ENCODE results near the gene DISC1. TPM values are rescaled to one million over a fixed set of nuclear protein-coding genes. Genes with fewer than 3 reads are reported as not detected.

DISC1 gene
- total and polyA plus RNA-seq, 7 donors: 1.2 to 14.1 (median 5.8) TPM

GRCh38 chr1:231691618-231692259, 65.1 kb downstream of the DISC1 start:
- intact Hi-C loops (cut with DNase I): no loop called here
- H3K27me3 ChIP-seq: no peaks in the 10 kb centered on the region
- no peak overlapping the region for H3K4me3 ChIP-seq
- peaks cover 0 to 19% (median 7%) of the 10 kb centered on the region in 4 donors for H3K4me1 ChIP-seq
- DNase-seq: no peak
- no peaks in the 10 kb centered on the region for H3K36me3 ChIP-seq
- no peak overlapping the region for H3K27ac ChIP-seq
- H3K9me3 ChIP-seq: no peaks in the 10 kb centered on the region
- 83 to 93% methylated on average over 17 of the region's 17 CpGs for WGBS, 2 donors
- no peak for TF ChIP-seq POLR2AphosphoS5 (IDR thresholded peaks at IDR 0.05)
- no peak for TF ChIP-seq EP300 (IDR thresholded peaks at IDR 0.05)
- peak in 2 of 4 experiments; percentile 19 to 34 for TF ChIP-seq CTCF (IDR thresholded peaks at IDR 0.05)

GRCh38 chr1:231693361-231694074, 66.9 kb downstream of the DISC1 start:
- intact Hi-C loops (cut with DNase I): no loop called here
- no peak for TF ChIP-seq POLR2A (IDR thresholded peaks at IDR 0.05)
- no peak for TF ChIP-seq POLR2AphosphoS5 (IDR thresholded peaks at IDR 0.05)
- TF ChIP-seq CTCF (IDR thresholded peaks at IDR 0.05): no peak
- TF ChIP-seq EP300 (IDR thresholded peaks at IDR 0.05): no peak
- WGBS, 2 donors: 26 to 76% methylated on average over 18 of the region's 18 CpGs
- Histone ChIP-seq H3K4me1 (peaks cover 0 to 19% (median 7%) of the 10 kb centered on the region in 4 donors), H3K27ac (no peak overlapping the region), H3K27me3 (no peaks in the 10 kb centered on the region), H3K9me3 (no peaks in the 10 kb centered on the region), H3K36me3 (no peaks in the 10 kb centered on the region), H3K4me3 (no peak overlapping the region)
- no peak for DNase-seq

- H3K4me1 ChIP-seq: peaks cover 0 to 19% (median 7%) of the 10 kb centered on the region in 4 donors
- DNase-seq: peak; percentile 67
- no peak for TF ChIP-seq CTCF (IDR thresholded peaks at IDR 0.05)
- no peak for TF ChIP-seq POLR2A (IDR thresholded peaks at IDR 0.05)
- TF ChIP-seq POLR2AphosphoS5 (IDR thresholded peaks at IDR 0.05): no peak
- no peak for TF ChIP-seq EP300 (IDR thresholded peaks at IDR 0.05)
- H3K4me3 ChIP-seq: no peak overlapping the region
- no peaks in the 10 kb centered on the region for H3K36me3 ChIP-seq
- H3K27me3 ChIP-seq: no peaks in the 10 kb centered on the region
- intact Hi-C loops (cut with DNase I): no loop called here
- no peak overlapping the region for H3K27ac ChIP-seq
- no peaks in the 10 kb centered on the region for H3K9me3 ChIP-seq
- 45 to 71% methylated on average over 11 of the region's 11 CpGs for WGBS, 2 donors
Observed at GRCh38 chr1:231694075-231694431, 67.5 kb downstream of the DISC1 start.

- peaks cover 0 to 19% (median 7%) of the 10 kb centered on the region in 4 donors for H3K4me1 ChIP-seq
- H3K27me3 ChIP-seq: no peaks in the 10 kb centered on the region
- WGBS, 2 donors: 71 to 87% methylated on average over 18 of the region's 18 CpGs
- no peak overlapping the region for H3K4me3 ChIP-seq
- DNase-seq: no peak
- H3K27ac ChIP-seq: no peak overlapping the region
- no peaks in the 10 kb centered on the region for H3K36me3 ChIP-seq
- intact Hi-C loops (cut with DNase I): no loop called here
- no peak for TF ChIP-seq POLR2A (IDR thresholded peaks at IDR 0.05)
- TF ChIP-seq POLR2AphosphoS5 (IDR thresholded peaks at IDR 0.05): no peak
- no peaks in the 10 kb centered on the region for H3K9me3 ChIP-seq
Observed at GRCh38 chr1:231694465-231695077, 68.0 kb downstream of the DISC1 start.
